ENCODE results near the gene ATP9B.

- TF ChIP-seq EZH2 (IDR thresholded peaks at IDR 0.05; ENCODE audit: insufficient read depth, poor library complexity, severe bottlenecking) (no peak), EZH2phosphoT487 (IDR thresholded peaks at IDR 0.05; ENCODE audit: insufficient read depth, low read depth) (no peak)
These were observed 240.6 kb downstream of the ATP9B start for GRCh38 chr18:79309614-79310358.

Measured in GM23248 (cell line).